ENCODE results near the gene TC2N.

DNA sequence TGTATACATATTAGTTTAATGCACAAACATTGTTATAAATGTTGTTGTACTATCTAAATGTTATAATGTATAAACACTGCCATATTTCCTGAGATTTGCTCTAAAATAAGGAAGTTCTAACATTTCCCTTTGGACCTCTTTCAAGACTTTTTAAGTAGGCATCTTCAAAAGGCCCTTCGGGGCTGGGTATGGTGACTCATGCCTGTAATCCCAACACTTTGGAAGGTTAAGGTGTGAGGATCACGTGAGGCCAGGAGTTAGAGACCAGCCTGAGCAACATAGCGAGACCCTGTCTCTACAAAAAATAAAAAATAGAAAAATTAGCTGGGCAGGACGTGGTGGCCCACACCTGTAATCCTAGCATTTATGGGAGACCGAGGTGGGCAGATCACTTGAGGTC, 44.7 kb upstream of the TC2N start:
- no peak for TF ChIP-seq POLR2A (IDR thresholded peaks at IDR 0.05)
- TF ChIP-seq, protein P1, sequence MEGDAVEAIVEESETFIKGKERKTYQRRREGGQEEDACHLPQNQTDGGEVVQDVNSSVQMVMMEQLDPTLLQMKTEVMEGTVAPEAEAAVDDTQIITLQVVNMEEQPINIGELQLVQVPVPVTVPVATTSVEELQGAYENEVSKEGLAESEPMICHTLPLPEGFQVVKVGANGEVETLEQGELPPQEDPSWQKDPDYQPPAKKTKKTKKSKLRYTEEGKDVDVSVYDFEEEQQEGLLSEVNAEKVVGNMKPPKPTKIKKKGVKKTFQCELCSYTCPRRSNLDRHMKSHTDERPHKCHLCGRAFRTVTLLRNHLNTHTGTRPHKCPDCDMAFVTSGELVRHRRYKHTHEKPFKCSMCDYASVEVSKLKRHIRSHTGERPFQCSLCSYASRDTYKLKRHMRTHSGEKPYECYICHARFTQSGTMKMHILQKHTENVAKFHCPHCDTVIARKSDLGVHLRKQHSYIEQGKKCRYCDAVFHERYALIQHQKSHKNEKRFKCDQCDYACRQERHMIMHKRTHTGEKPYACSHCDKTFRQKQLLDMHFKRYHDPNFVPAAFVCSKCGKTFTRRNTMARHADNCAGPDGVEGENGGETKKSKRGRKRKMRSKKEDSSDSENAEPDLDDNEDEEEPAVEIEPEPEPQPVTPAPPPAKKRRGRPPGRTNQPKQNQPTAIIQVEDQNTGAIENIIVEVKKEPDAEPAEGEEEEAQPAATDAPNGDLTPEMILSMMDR (IDR thresholded peaks at IDR 0.05 in 4 of 5, conservative IDR thresholded peaks at IDR 0.05 in 1 of 5), result no peak
